GM12891 (cell line): ENCODE measurements around the gene CGRRF1.

Experiments
- DNase-seq: peaks from one replicate; pipeline ENCODE4 v3.0.0; 2011; ENCODE audit warnings: low spot score; ENCODE audit not compliant: insufficient read length
- FAIRE-seq: peaks from 2 replicates; lab custom pipeline; 2011; peaks lifted over from hg19 to GRCh38; lab: Jason Lieb, UNC
- PAX5 ChIP-seq: IDR thresholded peaks from 2 replicates; pipeline ENCODE4 v1.6.1; 2011; ENCODE audit warnings: low read length, moderate library complexity, mild to moderate bottlenecking; ENCODE audit not compliant: insufficient read depth, severe bottlenecking
- POLR2A ChIP-seq: IDR thresholded peaks from 2 replicates; pipeline ENCODE4 v1.6.1; 2011; ENCODE audit warnings: low read depth, low read length, control low read depth
- POLR2AphosphoS5 ChIP-seq: IDR thresholded peaks from 2 replicates; pipeline ENCODE4 v1.6.1; 2011; ENCODE audit warnings: low read depth, low read length, control low read depth
- POU2F2 ChIP-seq: IDR thresholded peaks from 2 replicates; pipeline ENCODE4 v1.6.1; 2011; ENCODE audit warnings: low read depth, mild to moderate bottlenecking, control low read depth, low read length, moderate library complexity
- SPI1 ChIP-seq: IDR thresholded peaks from 2 replicates; pipeline ENCODE4 v1.6.1; 2011; ENCODE audit warnings: low read depth, low read length, control low read depth
- TAF1 ChIP-seq: IDR thresholded peaks from 2 replicates; pipeline ENCODE4 v1.6.1; 2011; ENCODE audit warnings: low read depth, low read length, control low read depth

Gene CGRRF1

DNA sequence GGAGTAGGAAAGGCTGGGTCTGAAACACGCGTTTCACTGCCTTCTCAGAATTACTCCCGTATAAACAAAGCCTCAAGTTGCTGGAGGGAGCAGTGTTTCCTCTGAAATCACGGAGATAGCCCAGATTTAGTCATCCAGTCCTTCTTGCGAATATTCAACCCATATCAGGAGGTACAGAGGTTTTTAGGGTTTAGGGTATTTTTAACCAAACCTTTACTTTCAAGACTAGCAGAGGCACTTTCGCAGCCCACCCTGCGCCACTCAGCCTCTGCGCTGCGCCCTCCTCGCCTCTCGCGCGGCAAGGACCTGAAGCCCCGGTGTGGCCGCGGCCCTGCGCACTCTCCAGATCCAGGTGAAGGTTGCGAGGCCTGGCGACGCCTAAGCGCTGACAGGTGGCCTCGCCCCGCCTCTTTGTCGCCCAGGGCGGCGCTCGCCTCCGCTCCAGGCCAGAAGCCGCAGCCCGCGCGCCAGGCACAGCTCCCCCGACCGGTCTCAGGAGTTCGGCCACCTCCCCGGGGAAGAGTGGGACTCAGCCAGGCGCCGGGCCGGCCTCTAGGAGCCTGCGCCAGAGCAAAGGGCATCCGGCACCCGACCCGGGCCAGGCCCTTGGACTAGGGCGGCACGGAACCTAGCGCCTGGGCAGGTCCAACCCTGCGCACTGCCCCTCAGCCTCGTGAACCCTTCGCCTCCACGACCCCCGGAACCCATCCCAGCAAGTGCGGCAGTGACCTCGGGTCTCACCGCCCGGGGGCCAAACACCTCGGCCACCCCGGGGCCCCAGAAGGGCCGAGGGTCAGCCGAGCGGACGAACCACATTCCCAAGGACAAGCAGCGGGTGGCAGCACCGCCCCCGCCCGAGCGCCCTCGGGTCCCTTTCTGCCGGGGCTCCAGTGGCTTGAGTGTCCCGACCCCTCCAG, 55.4 kb downstream of the CGRRF1 start:
- DNase-seq (peak; percentile 59), FAIRE-seq (peak; percentile 80)
- TF ChIP-seq SPI1 (no peak), PAX5 (no peak), TAF1 (no peak), POU2F2 (no peak), POLR2A (no peak)

DNA sequence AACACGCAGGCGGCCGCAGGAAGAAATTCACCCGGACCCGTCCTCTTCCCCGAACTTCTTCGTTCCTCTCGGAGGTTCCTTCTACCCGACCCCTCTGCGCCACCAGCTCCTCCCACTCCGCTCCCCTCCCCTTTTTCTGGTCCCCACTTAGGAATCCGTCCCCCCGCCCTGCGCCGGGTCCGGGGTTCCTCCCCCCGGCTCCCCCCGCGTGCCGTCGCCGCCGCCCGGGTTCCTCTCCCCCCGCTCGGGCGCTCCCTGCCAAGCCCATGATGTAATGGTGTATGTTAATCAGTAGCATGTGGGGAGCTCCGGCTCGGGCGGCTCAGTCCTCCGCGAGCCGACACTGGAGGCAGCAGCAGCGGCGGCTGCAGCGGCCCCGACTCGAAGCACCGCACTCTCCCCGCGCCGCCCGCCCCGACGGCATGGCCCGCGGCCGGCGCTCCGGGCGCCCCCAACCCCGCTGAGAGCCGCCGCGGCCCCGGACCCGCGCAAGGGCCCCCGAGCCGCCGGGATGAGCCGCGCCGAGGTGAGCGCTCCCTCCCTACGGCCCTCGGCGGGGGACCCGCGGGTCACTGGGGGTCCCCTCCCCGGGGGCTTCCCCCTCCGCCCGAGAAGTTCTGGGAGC, 56.2 kb downstream of the CGRRF1 start:
- FAIRE-seq (peak; percentile 81), DNase-seq (peak; percentile 68)
- TF ChIP-seq TAF1 (peak; percentile 61; the same call in 1 of the 2 replicates), POU2F2 (no peak)

DNA sequence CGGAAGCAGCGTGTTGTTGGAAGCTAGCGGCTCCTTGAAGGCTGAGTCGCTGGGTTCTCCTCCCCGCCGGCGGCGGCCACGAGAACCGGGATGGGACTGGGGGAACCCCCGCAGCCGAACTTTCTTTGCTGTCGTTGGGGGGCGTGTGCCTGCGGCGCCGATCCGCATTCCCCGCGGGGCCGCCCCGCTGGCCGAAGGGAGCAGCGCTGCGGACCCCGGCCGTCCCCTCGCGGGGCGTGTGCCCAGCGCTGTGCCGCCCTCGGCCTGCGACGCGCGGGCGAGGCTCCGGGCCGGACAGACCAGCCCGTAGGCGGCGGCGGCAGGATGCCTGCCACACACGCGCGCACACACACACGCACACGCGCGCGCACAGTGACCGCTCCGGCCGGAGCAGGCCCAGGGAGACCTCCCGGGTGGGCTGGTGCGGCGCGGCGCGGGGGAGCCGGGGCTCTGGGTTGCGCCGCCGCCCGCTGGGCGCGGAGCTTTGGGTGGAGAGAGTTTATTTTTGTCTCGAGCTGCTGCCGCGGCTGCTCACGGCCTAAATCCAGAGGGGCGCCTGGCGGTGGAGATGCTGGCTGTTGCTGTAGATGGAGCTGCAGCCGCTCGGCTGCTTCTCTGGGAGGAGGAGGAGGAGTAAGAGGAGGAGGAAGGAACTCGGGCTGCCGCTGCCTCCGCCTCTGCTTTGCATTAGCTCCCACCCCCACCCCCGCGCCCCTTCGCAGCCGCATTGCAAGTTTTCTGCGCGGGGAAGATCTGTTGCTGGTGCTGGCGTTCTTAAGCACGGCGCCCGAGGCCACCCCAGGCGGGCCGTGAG, 56.9 kb downstream of the CGRRF1 start, which contains the start of gene SAMD4A:
SAMD4A (plus strand) TSS at position 719 of the 814 bp plus-strand sequence. CDS start 789 bp downstream, outside the sequence.
- 0 out of 2 replicates have a peak, but pooled peaks have one; percentile 4 for TF ChIP-seq SPI1
- TF ChIP-seq POLR2A, result no peak
- peak; percentile 53 for DNase-seq
- FAIRE-seq, result peak; percentile 90

DNA sequence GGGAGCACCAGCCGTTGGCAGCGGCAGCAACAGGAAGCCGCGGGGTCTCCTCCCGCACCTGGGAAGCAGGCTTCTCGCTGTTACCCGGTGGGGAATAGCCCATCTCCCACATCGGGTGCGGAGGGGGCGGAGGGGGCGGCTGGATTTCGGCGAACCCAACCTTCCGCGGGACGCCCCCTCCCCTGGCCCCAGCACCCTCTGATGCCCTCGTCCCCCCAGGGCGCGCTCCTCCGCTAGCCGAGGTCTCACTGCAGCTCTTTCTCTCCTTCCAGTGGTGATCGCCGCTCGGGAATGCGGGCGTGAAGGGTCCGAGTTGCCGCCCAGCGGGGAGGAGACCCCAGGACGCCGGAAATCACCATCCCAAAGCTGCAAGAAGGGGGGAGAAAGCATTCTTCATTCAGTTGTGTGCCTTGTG, 57.5 kb downstream of the CGRRF1 start:
- no peak for FAIRE-seq
- DNase-seq, result peak; percentile 10
- TF ChIP-seq POU2F2 (no peak), TAF1 (no peak), POLR2A (no peak), PAX5 (no peak)

DNA sequence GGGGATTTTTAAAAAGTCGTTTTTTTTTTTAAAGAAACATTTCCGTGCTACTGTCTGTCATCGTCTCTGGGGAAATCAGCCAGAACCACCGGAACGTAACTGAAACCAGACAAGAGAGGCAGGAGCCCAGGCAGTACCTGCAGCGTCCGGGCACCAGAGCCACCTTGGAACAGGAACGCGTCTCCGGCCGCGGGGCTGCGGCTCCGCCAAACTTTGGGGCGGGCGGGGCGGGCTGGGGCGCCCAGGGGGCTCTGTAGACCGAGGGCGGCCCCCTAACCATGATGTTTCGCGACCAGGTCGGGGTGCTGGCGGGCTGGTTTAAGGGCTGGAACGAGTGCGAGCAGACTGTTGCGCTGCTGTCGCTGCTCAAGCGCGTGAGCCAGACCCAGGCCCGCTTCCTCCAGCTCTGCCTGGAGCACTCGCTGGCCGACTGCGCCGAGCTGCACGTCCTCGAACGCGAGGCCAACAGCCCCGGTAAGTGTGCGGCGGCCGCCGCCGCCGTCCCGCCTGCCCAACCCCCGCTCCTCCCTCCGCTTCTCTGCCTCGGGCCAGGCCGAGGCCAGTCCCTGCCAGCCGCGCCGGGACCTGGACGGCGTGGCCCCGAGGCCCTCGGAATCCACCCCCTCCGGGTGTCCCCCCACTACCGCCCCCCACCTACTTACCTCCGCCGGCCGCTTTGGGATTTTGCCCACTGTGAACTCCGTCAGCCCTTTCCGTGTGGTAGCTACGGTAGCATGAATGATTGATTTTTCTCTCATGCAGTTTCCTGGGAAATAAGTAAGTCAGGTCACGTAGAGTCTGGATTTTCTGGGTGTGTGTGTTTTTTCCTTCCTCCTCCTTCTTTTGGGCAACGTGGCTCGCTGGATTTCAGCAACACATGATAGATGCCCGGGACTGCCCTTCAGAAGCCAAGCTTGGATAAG, 58.2 kb downstream of the CGRRF1 start:
- TF ChIP-seq PAX5 (no peak), SPI1 (no peak), POLR2A (no peak), TAF1 (no peak), POLR2AphosphoS5 (no peak), POU2F2 (no peak)

DNA sequence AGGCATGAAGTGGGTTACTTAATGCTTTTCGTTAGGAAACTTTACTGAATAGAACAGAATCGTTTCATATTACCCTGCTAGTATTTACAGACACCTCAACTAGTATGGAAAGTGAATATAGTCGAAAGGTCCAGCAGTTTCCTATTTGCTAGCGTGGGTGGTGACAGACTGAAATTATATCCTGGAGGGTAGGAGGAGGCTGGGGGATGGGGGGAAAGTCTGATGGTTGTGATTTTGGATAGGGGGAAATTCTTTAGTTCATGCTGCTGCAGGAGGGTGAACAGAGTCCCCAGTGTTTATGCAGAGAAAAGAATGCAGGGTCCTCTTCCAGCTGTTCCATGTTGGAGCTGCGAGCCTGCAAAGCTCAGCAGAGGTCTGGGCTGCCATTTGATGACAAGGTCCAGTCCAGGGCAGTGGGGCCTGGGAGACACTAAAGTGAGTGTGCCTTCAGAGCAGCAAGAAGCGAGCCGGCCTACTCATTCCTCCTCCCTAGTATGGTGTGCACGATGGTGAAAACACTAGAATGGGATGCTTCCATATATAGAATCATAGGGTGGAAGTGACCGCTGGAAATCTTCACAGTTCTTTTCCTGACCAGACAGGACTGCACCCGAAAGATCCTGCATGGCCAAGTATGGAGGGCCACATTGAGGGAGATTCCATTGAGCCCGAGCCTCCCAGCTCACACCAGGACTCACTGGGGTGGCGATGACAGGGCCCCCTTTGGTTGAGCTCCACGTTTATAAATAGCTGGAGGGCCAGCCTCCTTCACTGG, 59.3 kb downstream of the CGRRF1 start:
- DNase-seq (no peak), FAIRE-seq (no peak)
- TF ChIP-seq TAF1, result no peak
- no peak for TF ChIP-seq POLR2A
- no peak for TF ChIP-seq SPI1
- no peak for TF ChIP-seq PAX5
- TF ChIP-seq POLR2AphosphoS5, result no peak
- no peak for TF ChIP-seq POU2F2

More for the DNA sequence above, 58.2 kb downstream of the CGRRF1 start:
- FAIRE-seq (peak; percentile 85), DNase-seq (peak; percentile 57)

DNA sequence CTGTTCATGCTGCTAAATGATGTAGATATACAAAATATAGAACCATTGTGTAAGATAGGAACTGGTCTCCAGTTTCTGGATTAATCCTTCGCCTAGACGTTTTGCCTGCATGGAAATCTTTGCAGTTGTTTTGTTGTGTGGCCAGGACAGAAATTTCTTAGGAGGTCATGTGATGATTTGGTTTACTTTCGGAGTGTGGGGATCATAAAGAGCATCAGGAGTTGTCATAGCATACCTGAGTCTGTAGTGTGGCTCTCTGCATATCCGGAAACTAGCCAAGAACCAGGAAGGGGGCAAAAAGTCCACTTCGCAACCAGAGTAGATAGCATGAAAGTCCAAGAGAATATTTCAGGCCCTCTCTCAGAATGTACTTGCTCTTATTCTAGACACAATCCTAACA, 60.3 kb downstream of the CGRRF1 start:
- DNase-seq (no peak), FAIRE-seq (no peak)
- TF ChIP-seq PAX5 (no peak), POU2F2 (no peak), SPI1 (no peak), TAF1 (no peak), POLR2A (no peak), POLR2AphosphoS5 (no peak)

DNA sequence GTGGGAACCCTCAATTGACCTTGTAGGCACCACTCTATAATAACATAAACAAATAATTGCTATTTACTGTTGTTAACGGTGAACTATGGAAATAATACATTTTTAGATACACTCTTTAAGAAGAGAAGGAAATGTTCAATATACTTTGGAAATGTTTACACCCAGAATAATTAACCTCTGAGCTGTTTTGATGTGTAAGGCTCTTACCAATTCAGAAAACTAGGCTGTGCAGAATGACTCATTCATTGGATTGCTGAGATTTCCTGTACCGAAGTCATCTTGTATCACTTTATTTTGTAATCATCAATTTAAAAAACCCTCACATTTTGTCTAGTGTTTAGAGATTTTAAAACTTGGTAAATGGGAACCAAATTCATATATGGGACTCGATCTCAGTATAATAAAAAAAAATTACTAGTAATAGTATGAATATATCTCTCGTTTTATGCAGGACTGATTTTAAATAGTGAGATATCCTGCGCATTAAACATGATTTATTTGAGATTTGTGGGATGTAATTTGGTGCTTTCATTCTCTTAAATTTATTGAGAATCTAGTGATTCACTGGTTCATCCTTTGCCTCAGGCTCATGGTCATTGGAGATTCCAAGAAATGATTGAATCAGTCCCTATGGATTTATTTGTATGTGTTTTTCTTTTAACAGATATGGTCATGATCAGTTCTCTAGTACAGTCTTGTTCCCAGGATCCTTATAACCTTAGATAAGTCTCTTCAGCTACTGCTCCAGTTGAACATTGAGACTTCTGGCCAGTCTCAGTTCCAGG, 61.1 kb downstream of the CGRRF1 start:
- TF ChIP-seq TAF1, result no peak
- TF ChIP-seq POLR2A, result no peak
- no peak for TF ChIP-seq POU2F2
- TF ChIP-seq POLR2AphosphoS5, result no peak
- no peak for TF ChIP-seq PAX5
- FAIRE-seq (no peak), DNase-seq (no peak)
